WERI-Rb-1 (cell line): ENCODE results near the gene MTSS2.
"Not testable (repeated sequence)": the region's sequence is repeated elsewhere in the genome, so short reads cannot be mapped to it uniquely, and the experiment has no call there.

Experiments
- DNase-seq: peaks from one replicate; pipeline ENCODE4 v3.0.0-alpha.2; 2020
- H3K27ac ChIP-seq: fragments of 250-450 bp; sonication (Bioruptor Pico); 2 replicates; pipeline ENCODE4 v1.5.1; 2020; ENCODE audit warnings: mild to moderate bottlenecking, moderate library complexity
- H3K27me3 ChIP-seq: fragments of 250-450 bp; sonication (Bioruptor Pico); 2 replicates; pipeline ENCODE4 v1.5.1; 2021; ENCODE audit warnings: mild to moderate bottlenecking, low read depth, moderate library complexity; ENCODE audit not compliant: insufficient read depth, severe bottlenecking
- H3K36me3 ChIP-seq: fragments of 250-450 bp; sonication (Bioruptor Pico); 2 replicates; pipeline ENCODE4 v1.5.1; 2020; ENCODE audit warnings: mild to moderate bottlenecking, moderate library complexity
- H3K4me3 ChIP-seq: 2 replicates; pipeline ENCODE4 v1.5.1; 2011; ENCODE audit warnings: low read depth, mild to moderate bottlenecking, control low read depth, low read length
- H3K9me3 ChIP-seq: fragments of 250-450 bp; sonication (Bioruptor Pico); 2 replicates; pipeline ENCODE4 v1.5.1; 2021; ENCODE audit warnings: mild to moderate bottlenecking, moderate library complexity; ENCODE audit not compliant: severe bottlenecking
- TF ChIP-seq, protein P1 (sequence below): IDR thresholded peaks from 2 replicates; pipeline ENCODE4 v1.5.1; 2011; ENCODE audit warnings: low read depth, mild to moderate bottlenecking, control low read depth, inconsistent platforms, low read length

MTSS2 gene

GRCh38 chr16:70648606-70649005 lies 37.2 kb downstream of the MTSS2 start:
- H3K9me3 ChIP-seq: no peaks in the 10 kb centered on the region
- H3K27ac ChIP-seq: no peak overlapping the region
- DNase-seq: no peak
- H3K27me3 ChIP-seq: no peaks in the 10 kb centered on the region
- TF ChIP-seq, protein P1, sequence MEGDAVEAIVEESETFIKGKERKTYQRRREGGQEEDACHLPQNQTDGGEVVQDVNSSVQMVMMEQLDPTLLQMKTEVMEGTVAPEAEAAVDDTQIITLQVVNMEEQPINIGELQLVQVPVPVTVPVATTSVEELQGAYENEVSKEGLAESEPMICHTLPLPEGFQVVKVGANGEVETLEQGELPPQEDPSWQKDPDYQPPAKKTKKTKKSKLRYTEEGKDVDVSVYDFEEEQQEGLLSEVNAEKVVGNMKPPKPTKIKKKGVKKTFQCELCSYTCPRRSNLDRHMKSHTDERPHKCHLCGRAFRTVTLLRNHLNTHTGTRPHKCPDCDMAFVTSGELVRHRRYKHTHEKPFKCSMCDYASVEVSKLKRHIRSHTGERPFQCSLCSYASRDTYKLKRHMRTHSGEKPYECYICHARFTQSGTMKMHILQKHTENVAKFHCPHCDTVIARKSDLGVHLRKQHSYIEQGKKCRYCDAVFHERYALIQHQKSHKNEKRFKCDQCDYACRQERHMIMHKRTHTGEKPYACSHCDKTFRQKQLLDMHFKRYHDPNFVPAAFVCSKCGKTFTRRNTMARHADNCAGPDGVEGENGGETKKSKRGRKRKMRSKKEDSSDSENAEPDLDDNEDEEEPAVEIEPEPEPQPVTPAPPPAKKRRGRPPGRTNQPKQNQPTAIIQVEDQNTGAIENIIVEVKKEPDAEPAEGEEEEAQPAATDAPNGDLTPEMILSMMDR: no peak
- no peak overlapping the region for H3K4me3 ChIP-seq
- H3K36me3 ChIP-seq: no peaks in the 10 kb centered on the region

DNA sequence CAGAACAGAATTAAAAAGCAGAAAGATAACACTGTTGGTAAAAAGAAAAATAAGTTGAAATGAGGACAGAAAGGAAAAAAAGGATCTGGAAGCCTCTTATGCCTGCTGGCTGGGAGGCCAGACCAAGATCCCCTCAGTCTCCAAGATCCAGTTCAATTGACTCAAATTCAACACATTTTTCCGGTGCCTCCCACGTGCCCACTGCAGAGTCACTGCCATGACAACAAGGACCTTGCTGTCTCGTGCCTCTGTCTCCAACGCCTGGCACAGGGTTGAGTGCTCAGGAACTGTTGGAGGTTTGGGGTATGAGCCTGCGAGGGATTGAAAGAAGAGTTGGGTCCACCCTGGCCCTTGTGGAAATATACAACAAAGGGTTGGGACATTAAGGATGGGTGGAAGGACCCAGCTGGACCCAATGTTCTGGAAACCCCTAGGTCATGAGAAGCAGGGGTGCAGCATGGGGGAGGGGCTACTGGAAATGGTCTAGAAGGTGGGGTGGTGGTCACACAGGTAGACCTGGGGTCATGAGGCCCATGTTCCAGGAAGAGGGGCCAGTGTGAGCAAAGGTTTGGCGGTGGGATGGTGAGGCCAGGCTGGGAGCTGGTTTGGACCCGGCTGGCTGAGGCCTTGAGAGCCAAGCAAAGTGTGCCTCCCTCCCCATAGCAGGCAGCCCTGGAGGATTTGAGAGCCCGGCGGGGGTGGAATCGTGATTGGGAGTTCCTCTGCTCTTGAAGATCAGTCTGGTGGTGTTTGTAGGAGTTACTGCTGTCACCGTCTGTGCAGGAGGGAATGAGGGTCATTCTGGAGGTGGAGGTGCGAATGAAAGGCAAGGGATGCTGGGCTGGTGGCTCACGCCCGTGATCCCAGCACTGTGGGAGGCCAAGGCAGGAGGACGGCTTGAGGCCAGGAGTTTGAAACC lies 38.2 kb downstream of the MTSS2 start:
- DNase-seq: no peak
- H3K27me3 ChIP-seq: no peaks in the 10 kb centered on the region
- H3K9me3 ChIP-seq: no peaks in the 10 kb centered on the region
- no peak overlapping the region for H3K4me3 ChIP-seq
- TF ChIP-seq, protein P1: no peak
- no peak overlapping the region for H3K27ac ChIP-seq
- no peaks in the 10 kb centered on the region for H3K36me3 ChIP-seq

GRCh38 chr16:70646260-70647241 lies 39.3 kb downstream of the MTSS2 start, which contains the start of gene IL34:
Gene IL34 (plus strand): TSS chr16:70646559. CDS start chr16:70646948, 389 bp downstream.
- DNase-seq: no peak
- TF ChIP-seq, protein P1: no peak
- Histone ChIP-seq H3K9me3 (no peaks in the 10 kb centered on the region), H3K36me3 (no peaks in the 10 kb centered on the region), H3K27ac (no peak within 1 kb of the TSS), H3K27me3 (no peaks in the 10 kb centered on the region), H3K4me3 (no peak within 1 kb of the TSS)

DNA sequence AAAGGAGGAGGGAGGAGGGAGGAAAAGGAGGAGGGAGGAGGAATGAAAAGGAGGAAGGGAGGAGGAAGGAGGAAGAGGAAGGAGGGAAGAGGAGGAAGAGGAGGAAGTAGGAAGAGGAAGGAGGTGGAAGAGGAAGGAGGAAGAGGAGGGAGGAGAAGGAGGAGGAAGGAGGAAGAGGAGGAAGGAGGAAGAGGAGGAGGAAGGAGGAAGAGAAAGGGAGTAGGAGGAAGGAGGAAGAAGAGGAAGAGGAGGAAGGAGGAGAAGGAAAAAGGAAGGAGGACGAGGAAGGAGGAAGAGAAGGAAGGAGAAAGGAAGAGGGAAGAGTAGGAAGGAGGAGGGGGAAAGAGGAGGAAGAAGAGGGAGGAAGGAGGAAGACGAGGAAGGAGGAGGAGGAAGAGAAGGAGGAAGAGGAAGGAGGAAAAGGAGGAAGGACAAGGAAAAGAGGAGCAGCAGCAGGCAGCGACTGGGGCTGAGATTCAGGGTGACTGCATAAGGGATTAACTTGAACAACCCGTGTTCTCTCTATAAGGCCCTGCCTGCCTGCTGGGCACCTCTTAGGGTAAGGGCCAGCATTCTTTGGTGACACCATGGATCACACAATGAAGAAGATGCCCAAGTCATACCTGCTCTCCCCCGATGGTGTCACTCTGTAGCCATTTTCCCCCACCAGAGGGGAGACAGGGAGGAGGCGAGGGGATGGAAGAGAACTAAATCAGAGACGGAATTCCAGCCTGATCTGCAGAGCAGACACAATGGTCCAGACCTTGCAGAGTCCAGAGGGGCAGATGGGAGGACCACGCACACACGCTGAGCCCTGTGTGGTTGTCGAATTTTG lies 40.9 kb downstream of the MTSS2 start:
- Histone ChIP-seq H3K27ac (no peak overlapping the region), H3K36me3 (no peaks in the 10 kb centered on the region), H3K9me3 (no peaks in the 10 kb centered on the region), H3K4me3 (no peak overlapping the region), H3K27me3 (no peaks in the 10 kb centered on the region)
- TF ChIP-seq, protein P1: peak; percentile 32; the same call in 1 of the 2 replicates
- DNase-seq: no peak

DNA sequence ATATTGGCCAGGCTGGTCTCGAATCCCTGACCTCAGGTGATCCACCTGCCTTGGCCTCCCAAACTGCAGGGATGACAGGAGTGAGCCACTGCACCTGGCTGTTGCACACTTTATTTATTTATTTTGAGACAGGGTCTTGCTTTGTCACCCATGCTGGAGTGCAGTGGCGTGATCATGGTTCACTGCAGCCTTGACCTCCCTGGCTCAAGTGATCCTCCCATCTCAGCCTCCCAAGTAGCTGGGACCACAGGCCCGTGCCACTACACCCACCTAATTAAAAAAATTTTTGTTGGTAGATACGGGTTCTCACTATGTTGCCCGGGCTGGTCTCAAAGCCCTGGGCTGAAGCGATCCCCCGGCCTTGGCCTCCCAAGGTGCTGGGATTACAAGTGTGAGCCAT lies 42.6 kb downstream of the MTSS2 start:
- H3K27me3 ChIP-seq, H3K9me3 ChIP-seq, H3K36me3 ChIP-seq, H3K27ac ChIP-seq, H3K4me3 ChIP-seq, DNase-seq: not testable (repeated sequence)
